ENCODE results near the gene CNNM1.

DNA sequence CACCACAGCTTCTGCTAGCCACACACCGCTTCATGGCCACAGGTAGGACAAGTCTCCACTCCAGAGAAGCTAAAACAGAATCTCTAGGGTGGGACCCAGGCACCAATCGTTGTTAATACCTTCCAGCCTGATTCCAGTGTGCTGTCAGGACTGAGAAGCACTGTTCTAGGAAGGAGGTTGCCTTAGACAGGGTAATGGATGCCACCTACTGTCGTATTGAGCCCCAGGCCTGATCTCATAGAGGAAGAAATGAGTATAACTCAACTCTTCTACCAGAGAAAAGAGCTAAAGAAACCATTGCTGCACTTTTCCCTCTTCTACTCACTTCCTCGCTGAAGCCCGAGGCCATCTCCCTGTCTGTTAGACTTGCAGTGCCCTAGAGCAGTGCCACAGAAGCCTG, 31.8 kb downstream of the CNNM1 start:
- TF ChIP-seq, protein P1, sequence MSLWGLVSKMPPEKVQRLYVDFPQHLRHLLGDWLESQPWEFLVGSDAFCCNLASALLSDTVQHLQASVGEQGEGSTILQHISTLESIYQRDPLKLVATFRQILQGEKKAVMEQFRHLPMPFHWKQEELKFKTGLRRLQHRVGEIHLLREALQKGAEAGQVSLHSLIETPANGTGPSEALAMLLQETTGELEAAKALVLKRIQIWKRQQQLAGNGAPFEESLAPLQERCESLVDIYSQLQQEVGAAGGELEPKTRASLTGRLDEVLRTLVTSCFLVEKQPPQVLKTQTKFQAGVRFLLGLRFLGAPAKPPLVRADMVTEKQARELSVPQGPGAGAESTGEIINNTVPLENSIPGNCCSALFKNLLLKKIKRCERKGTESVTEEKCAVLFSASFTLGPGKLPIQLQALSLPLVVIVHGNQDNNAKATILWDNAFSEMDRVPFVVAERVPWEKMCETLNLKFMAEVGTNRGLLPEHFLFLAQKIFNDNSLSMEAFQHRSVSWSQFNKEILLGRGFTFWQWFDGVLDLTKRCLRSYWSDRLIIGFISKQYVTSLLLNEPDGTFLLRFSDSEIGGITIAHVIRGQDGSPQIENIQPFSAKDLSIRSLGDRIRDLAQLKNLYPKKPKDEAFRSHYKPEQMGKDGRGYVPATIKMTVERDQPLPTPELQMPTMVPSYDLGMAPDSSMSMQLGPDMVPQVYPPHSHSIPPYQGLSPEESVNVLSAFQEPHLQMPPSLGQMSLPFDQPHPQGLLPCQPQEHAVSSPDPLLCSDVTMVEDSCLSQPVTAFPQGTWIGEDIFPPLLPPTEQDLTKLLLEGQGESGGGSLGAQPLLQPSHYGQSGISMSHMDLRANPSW (CRISPR knock-in tag; conservative IDR thresholded peaks at IDR 0.05; ENCODE audit: low read depth), result no peak
- TF ChIP-seq, protein P2, sequence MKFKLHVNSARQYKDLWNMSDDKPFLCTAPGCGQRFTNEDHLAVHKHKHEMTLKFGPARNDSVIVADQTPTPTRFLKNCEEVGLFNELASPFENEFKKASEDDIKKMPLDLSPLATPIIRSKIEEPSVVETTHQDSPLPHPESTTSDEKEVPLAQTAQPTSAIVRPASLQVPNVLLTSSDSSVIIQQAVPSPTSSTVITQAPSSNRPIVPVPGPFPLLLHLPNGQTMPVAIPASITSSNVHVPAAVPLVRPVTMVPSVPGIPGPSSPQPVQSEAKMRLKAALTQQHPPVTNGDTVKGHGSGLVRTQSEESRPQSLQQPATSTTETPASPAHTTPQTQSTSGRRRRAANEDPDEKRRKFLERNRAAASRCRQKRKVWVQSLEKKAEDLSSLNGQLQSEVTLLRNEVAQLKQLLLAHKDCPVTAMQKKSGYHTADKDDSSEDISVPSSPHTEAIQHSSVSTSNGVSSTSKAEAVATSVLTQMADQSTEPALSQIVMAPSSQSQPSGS (CRISPR knock-in tag; IDR thresholded peaks at IDR 0.05; ENCODE audit: borderline replicate concordance, low read depth), result no peak
- no peak for TF ChIP-seq NR1H2 (CRISPR knock-in tag; IDR thresholded peaks at IDR 0.05)
- TF ChIP-seq, protein P3, sequence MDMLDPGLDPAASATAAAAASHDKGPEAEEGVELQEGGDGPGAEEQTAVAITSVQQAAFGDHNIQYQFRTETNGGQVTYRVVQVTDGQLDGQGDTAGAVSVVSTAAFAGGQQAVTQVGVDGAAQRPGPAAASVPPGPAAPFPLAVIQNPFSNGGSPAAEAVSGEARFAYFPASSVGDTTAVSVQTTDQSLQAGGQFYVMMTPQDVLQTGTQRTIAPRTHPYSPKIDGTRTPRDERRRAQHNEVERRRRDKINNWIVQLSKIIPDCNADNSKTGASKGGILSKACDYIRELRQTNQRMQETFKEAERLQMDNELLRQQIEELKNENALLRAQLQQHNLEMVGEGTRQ (CRISPR knock-in tag; IDR thresholded peaks at IDR 0.05), result no peak
